Gastrocnemius medialis (tissue), 4 donors: Measurements from ENCODE around the gene DIP2C.

ENCODE experiments used
- CTCF ChIP-seq, 5 experiments: fragments of 450-650 bp in 3 of 5; fragments of 200-600 bp in 2 of 5; sonication (generic) in 2 of 5; IDR thresholded peaks in 4 of 5; conservative IDR thresholded peaks in 1 of 5; 1 replicate in 4 of 5; 2 replicates in 1 of 5; pipeline ENCODE4 v1.5.1; 2016 to 2019; ENCODE audit warnings: antibody characterized with exemption in 5 of 5, mild to moderate bottlenecking in 3 of 5, moderate library complexity in 3 of 5
- POLR2A ChIP-seq, 2 donors: fragments of 450-650 bp; IDR thresholded peaks; one replicate each; pipeline ENCODE4 v1.6.1; 2017; ENCODE audit warnings: antibody characterized with exemption in 2 of 2, mild to moderate bottlenecking in 2 of 2, moderate library complexity in 2 of 2

GRCh38 chr10:485776-486175 lies 203.7 kb downstream of the DIP2C start:
- no peak for TF ChIP-seq CTCF (IDR thresholded peaks at IDR 0.05 in 4 of 5, conservative IDR thresholded peaks at IDR 0.05 in 1 of 5)
- no peak for TF ChIP-seq POLR2A (IDR thresholded peaks at IDR 0.05)
